Effector CD8-positive, alpha-beta T cell (primary cell): ENCODE measurements around the gene RBBP9.
A peak's percentile ranks its signal among the peaks of the same experiment; 100 is the strongest.
"Not testable (repeated sequence)": the region's sequence is repeated elsewhere in the genome, so short reads cannot be mapped to it uniquely, and the experiment has no call there.

ENCODE experiments used
- DNase-seq: peaks from one replicate; lab custom pipeline; 2025; lab: John Stamatoyannopoulos, UW
- total RNA-seq, 4 experiments: gene quantifications; one replicate each; lab custom pipeline; 2026; lab: John Stamatoyannopoulos, UW

RBBP9 gene
- total RNA-seq = 17.0 to 31.7 (median 27.7) reads per million in 4 experiments

DNA sequence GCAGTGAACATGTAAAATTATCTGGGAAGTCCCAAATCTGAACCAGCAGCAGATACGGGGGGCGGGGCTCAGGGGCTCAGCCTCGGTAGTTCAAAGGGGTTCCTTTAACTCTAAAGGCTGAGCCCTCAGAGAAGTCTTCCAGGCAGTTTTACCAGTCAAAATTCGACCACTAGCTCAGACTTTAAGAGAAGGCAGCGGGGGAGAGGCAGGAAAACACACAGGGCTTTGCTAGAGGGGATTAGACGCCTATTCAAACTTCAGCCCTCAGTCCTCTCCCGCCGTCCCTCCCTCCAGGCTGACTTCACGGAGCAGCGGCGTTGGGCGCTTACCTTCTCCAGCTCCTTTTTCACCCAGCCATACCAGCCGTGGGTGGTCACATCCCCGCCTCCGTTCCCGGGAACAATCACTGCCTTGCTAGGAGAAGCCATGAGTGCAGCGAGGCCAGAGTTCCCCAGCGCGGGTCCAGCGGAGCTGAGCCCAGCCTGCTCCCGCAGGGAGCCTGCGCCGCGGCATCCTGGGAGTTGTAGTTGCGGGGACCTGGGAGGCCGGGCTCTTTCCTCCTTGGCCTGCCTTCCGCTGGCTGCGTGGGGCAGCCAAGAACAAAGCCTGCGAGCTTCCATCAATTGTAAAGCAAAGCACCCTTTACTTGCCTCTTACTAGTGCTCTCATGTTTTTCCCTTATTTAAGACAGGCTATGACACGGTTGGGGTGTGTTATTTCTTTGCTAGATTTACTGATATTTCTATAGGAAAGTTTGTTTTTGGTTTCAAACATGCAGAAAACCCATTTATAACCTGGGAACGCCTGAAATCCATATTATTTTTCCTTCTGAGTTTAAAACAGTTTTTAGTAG lies at the start of gene RBBP9:
Gene RBBP9, minus strand, starts transcription at position 486 of the 853 bp plus-strand sequence. Its CDS starts 58 bp downstream, at position 428.
- DNase-seq = peak; percentile 57

- DNase-seq = no peak
These were observed 48.5 kb upstream of the RBBP9 start for GRCh38 chr20:18545566-18545965.

GRCh38 chr20:18543932-18544331 lies 46.9 kb upstream of the RBBP9 start:
- DNase-seq = no peak

DNA sequence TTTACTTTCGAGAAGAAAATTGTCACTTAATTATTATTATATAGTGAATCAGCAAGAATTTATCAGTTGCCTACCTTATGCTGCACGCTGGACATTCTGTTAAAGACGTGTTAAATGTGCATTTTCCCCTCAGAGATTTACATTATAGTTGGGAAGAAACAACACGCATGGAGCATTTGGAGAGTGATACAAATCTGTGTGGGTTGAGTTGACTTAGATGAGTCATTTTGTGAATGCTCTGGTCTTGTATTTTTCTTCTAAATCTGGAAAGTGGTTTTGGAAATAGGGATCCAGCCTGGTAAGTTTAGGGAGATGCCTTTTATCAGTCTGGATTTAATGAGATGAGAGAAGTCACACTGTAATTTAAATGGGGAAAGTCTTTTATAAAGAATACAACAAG lies 46.2 kb upstream of the RBBP9 start:
- no peak for DNase-seq

DNA sequence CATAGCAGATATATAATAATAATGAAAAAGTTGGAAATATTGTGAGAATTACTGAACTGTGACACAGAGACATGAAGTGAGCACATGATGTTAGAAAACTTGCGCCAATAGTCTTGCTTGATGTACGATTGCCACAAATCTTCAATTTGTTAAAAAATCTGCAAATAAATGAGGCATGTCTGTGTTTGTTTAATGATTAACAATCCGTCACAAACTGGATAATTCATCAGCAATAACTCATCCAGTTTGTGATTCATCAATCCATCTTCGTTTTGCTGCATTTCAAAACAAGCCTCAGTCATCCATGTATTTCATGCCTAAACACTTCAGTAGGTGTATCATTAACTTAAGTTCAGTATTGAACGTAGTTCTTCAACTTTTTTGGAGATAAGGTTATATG lies 44.7 kb upstream of the RBBP9 start:
- no peak for DNase-seq

GRCh38 chr20:18537651-18538050 lies 40.6 kb upstream of the RBBP9 start:
- no peak for DNase-seq

- no peak for DNase-seq
These were observed 37.1 kb upstream of the RBBP9 start for GRCh38 chr20:18533978-18534644.

GRCh38 chr20:18533491-18533890 lies 36.5 kb upstream of the RBBP9 start:
- DNase-seq = no peak

- DNase-seq = no peak
These were observed 35.6 kb upstream of the RBBP9 start for GRCh38 chr20:18532626-18533025.

DNA sequence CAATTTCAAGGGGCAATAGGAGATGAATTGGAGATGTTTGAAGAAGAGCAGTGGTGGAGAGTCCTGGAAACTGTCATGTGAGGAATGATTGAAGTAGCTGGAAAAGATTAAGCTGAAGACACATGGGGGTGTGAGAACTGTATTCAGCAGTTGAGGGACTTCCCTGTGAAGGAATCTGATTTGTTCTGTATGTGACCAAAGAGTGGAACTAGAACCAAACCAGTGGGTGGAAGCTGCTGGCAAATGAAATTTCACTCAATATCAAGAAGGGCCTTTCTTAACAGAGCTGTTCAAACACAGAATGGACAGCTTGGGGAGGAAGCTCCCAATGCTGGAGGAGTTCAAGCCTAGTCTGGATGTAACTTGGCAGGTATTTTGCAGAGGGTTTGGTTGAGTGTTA lies 32.0 kb upstream of the RBBP9 start:
- DNase-seq = no peak

DNA sequence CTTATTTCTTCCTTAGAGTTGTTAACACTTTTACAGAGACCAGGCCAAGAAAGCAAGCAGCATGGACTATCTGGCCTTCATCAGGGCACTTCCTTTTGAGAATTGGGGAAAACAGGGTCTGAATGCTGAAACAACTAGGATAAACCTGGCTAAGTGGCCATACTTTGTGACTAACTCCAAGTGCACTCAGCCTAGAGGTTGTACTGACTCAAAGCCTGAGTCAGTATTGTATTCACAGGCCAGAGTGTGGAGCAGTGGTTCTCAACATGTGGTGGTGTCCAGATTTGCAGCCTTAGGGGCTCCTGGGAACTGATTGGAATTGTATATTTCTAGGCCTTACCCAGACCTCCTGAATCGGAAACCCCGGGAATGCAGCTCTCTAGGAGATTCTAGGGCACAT lies 30.8 kb upstream of the RBBP9 start:
- DNase-seq = no peak

GRCh38 chr20:18527339-18527738 lies 30.3 kb upstream of the RBBP9 start:
- no peak for DNase-seq

- not testable (repeated sequence) for DNase-seq
These were observed 29.7 kb upstream of the RBBP9 start for GRCh38 chr20:18526761-18527160.

GRCh38 chr20:18524646-18525045 lies 27.6 kb upstream of the RBBP9 start:
- DNase-seq = no peak

GRCh38 chr20:18523066-18523465 lies 26.0 kb upstream of the RBBP9 start:
- DNase-seq = no peak

GRCh38 chr20:18522066-18522465 lies 25.0 kb upstream of the RBBP9 start:
- DNase-seq = not testable (repeated sequence)

GRCh38 chr20:18515973-18516372 lies 18.9 kb upstream of the RBBP9 start:
- DNase-seq = no peak

DNA sequence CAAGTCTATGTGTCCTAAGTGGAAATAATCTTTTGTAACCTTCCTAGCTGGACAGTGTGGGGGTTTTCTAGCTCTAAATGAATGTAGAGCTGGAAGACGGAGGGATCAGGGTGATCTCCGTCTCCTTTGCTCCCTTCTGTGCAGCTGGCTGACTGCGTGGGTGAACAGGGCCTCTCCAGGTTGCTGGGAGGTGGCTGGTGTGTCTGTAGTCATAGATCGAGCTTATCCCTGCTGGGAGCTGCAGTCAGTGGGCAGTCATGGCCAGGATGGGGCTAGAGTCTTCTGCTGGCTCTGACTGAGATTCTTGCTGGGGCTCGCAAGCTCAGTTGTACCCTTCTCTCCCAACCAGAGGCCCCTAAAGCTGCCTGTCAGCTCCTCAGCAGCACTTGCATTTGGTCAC lies 17.1 kb upstream of the RBBP9 start:
- DNase-seq = no peak

GRCh38 chr20:18513208-18513607 lies 16.2 kb upstream of the RBBP9 start:
- no peak for DNase-seq

GRCh38 chr20:18511571-18511970 lies 14.5 kb upstream of the RBBP9 start:
- no peak for DNase-seq

DNA sequence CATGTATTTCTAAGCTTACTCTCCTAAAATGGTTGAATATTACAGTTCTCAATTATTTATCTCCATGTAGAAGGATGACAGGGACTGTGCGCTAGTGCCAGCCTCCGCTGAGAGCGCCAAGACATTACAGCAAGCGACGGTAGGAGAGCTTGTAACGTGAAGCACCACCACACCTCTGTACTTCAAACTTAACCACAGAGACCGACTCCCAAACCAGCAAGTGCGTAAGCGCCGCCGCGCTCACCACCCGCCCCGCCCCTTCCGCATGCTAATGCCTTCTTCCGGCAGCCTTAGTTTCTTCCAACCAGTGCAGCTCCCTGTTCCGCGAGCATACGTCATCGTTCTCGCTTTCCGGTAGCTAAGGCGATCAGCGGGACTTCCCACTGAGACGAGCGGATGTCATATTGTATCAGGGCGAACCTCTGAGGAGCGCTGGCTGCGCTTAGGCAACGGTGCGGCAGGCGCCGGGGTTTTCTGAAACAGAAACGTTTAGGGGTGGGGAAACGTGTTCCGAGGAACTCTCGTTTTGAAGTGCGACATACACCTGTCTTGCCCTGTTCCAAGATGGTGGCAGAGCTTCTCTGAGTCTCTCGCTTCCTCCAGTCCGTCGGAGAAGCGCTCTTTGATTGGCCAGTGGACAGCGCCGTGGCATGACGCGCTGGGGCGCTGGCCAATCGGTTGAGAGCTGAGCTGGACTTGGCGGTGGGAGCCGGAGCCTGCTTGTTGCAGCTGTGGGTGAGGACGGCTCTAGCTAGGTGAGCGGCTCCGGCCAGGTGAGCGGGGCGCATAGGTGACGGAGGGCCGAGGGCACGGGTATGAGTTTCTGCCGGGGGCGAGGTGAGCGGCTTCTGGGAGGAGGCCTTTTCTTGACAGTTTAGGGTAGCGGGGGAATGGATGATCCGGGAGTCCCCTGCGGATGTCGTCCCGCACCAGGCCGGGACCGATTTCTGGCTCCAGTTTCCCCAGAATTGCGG lies 10.5 kb upstream of the RBBP9 start, which contains the start of gene SEC23B:
Gene SEC23B, plus strand, starts transcription at position 723 of the 974 bp plus-strand sequence. CDS start 2,896 bp downstream, outside the sequence.
- DNase-seq = peak; percentile 95

GRCh38 chr20:18506744-18507143 lies 9.7 kb upstream of the RBBP9 start:
- no peak for DNase-seq
